Loucy (cell line): ENCODE results near the gene NRF1.
"Not testable (repeated sequence)": the region's sequence is repeated elsewhere in the genome, so short reads cannot be mapped to it uniquely, and the experiment has no call there.

Source experiments
- H2AFZ ChIP-seq: fragments of 200-600 bp; sonication (generic); 2 replicates; pipeline ENCODE4 v1.6.0; 2016; ENCODE audit warnings: antibody characterized with exemption, mild to moderate bottlenecking, low read length, moderate library complexity
- H3F3A ChIP-seq: fragments of 200-600 bp; 2 replicates; pipeline ENCODE4 v1.6.0; 2016; ENCODE audit warnings: antibody characterized with exemption, low read depth, mild to moderate bottlenecking
- H3K27me3 ChIP-seq: fragments of 200-600 bp; sonication (generic); 2 replicates; pipeline ENCODE4 v1.6.1; 2014; ENCODE audit warnings: low read length, mild to moderate bottlenecking; ENCODE audit not compliant: insufficient read depth, poor library complexity, severe bottlenecking
- H3K36me3 ChIP-seq: fragments of 200-600 bp; sonication (generic); 2 replicates; pipeline ENCODE4 v1.6.1; 2016; ENCODE audit warnings: low read length; ENCODE audit not compliant: insufficient read depth
- H3K4me1 ChIP-seq: fragments of 200-600 bp; sonication (generic); 2 replicates; pipeline ENCODE4 v1.5.1; 2014; ENCODE audit warnings: low read length, mild to moderate bottlenecking; ENCODE audit not compliant: insufficient read depth, poor library complexity, severe bottlenecking
- H3K4me2 ChIP-seq: fragments of 200-600 bp; sonication (generic); 2 replicates; pipeline ENCODE4 v1.6.0; 2014; ENCODE audit warnings: antibody characterized with exemption, low read length, low read depth, mild to moderate bottlenecking; ENCODE audit not compliant: poor library complexity, severe bottlenecking
- H3K4me3 ChIP-seq: fragments of 200-600 bp; sonication (generic); 2 replicates; pipeline ENCODE4 v1.5.1; 2014; ENCODE audit warnings: low read length, mild to moderate bottlenecking, mixed read lengths; ENCODE audit not compliant: poor library complexity, severe bottlenecking
- H3K79me2 ChIP-seq: fragments of 200-600 bp; sonication (generic); 2 replicates; pipeline ENCODE4 v1.6.1; 2014; ENCODE audit warnings: low read length; ENCODE audit not compliant: insufficient read depth
- H3K9ac ChIP-seq: fragments of 200-600 bp; sonication (generic); 2 replicates; pipeline ENCODE4 v1.6.0; 2014; ENCODE audit warnings: mild to moderate bottlenecking, low read depth, low read length, moderate library complexity; ENCODE audit not compliant: poor library complexity, severe bottlenecking
- H3K9me2 ChIP-seq: fragments of 200-600 bp; sonication (generic); replicated peaks from 2 replicates; pipeline ENCODE4 v1.6.1; 2016; ENCODE audit warnings: low read depth, low read length, mixed read lengths
- H3K9me3 ChIP-seq: fragments of 200-600 bp; sonication (generic); 2 replicates; pipeline ENCODE4 v1.6.1; 2014; ENCODE audit warnings: mild to moderate bottlenecking, antibody characterized with exemption, low read length, low read depth; ENCODE audit not compliant: insufficient read depth
- H4K20me1 ChIP-seq: fragments of 200-600 bp; sonication (generic); 2 replicates; pipeline ENCODE4 v1.6.0; 2014; ENCODE audit warnings: antibody characterized with exemption, low read length, mild to moderate bottlenecking; ENCODE audit not compliant: insufficient read depth, poor library complexity, severe bottlenecking
- EZH2phosphoT487 ChIP-seq: fragments of 200-600 bp; IDR thresholded peaks from 2 replicates; pipeline ENCODE4 v1.6.1; 2018; ENCODE audit warnings: antibody characterized with exemption, mild to moderate bottlenecking, moderate library complexity, borderline replicate concordance
- TF ChIP-seq, protein P1 (sequence below): fragments of 200-600 bp; sonication (generic); conservative IDR thresholded peaks from 2 replicates; pipeline ENCODE4 v1.5.1; 2014; ENCODE audit warnings: mild to moderate bottlenecking, antibody characterized with exemption, low read length

NRF1 gene

DNA sequence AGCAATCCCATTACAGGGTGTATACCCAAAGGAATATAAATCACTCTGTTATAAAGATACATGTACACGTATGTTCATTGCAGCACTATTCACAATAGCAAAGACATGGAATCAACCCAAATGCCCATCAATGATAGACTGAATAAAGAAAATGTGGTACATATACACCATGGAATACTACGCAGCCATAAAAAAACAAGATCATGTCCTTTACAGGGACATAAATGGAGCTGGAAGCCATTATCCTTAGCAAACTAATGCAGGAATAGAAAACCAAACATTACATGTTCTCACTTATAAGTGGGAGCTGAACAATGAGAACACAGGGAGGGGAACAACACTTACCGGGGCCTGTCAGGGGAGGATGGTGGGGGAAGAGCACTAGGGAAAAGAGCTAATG, 7.5 kb upstream of the NRF1 start:
- not testable (repeated sequence) for H3F3A ChIP-seq, H3K36me3 ChIP-seq, H3K4me3 ChIP-seq, H2AFZ ChIP-seq, H3K9me3 ChIP-seq, H3K79me2 ChIP-seq, H3K9ac ChIP-seq, H3K4me1 ChIP-seq, H3K27me3 ChIP-seq, H4K20me1 ChIP-seq, H3K4me2 ChIP-seq, H3K9me2 ChIP-seq

- Histone ChIP-seq H4K20me1 (no peaks in the 10 kb centered on the region), H2AFZ (no peak overlapping the region), H3K9me2 (no peaks in the 10 kb centered on the region), H3F3A (peaks cover 10% of the 10 kb centered on the region; the same call in 1 of the 2 replicates), H3K4me3 (no peak overlapping the region), H3K9me3 (no peaks in the 10 kb centered on the region), H3K9ac (no peak overlapping the region), H3K27me3 (no peaks in the 10 kb centered on the region), H3K36me3 (no peaks in the 10 kb centered on the region), H3K4me1 (peaks cover 8% of the 10 kb centered on the region), H3K4me2 (no peak overlapping the region), H3K79me2 (peaks cover 9% of the 10 kb centered on the region)
- TF ChIP-seq, protein P1, sequence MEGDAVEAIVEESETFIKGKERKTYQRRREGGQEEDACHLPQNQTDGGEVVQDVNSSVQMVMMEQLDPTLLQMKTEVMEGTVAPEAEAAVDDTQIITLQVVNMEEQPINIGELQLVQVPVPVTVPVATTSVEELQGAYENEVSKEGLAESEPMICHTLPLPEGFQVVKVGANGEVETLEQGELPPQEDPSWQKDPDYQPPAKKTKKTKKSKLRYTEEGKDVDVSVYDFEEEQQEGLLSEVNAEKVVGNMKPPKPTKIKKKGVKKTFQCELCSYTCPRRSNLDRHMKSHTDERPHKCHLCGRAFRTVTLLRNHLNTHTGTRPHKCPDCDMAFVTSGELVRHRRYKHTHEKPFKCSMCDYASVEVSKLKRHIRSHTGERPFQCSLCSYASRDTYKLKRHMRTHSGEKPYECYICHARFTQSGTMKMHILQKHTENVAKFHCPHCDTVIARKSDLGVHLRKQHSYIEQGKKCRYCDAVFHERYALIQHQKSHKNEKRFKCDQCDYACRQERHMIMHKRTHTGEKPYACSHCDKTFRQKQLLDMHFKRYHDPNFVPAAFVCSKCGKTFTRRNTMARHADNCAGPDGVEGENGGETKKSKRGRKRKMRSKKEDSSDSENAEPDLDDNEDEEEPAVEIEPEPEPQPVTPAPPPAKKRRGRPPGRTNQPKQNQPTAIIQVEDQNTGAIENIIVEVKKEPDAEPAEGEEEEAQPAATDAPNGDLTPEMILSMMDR: no peak
- TF ChIP-seq EZH2phosphoT487: no peak
These were observed 6.6 kb upstream of the NRF1 start for GRCh38 chr7:129604713-129605437.

DNA sequence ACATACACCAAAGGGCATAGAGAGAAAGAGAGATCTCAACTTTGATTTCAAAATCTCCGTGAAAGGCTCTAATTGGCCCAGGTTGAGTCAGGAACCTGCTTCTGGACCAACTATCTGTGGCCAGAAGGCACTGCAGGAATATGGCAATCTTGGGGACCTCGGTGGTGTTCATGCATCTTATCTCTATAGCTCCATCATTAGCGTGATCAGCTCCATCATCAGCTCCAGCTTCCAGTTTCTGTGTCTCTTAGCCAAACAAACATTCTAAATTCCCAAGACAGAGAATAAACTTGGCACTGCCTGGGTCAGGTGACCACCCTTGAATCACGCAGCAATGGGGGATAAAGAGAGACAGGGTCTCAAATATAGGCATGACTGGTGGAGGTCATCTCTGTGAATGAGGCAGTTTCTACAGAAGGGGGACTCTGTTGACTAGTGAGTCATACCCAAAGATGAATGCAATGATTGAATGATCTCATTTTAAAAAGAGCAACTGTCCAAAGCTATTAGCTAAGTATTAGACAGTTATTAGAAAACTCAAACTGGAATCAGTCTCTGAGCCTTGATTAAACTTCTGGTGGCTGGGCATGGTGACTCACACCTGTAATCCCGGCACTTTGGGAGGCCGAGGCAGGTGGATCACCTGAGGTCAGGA, 5.4 kb upstream of the NRF1 start:
- no peaks in the 10 kb centered on the region for H3K27me3 ChIP-seq
- H4K20me1 ChIP-seq: peaks cover 4% of the 10 kb centered on the region
- H3F3A ChIP-seq: peaks cover 10% of the 10 kb centered on the region; the same call in 1 of the 2 replicates
- no peaks in the 10 kb centered on the region for H3K9me3 ChIP-seq
- H3K4me2 ChIP-seq: no peak overlapping the region
- no peak overlapping the region for H3K9ac ChIP-seq
- no peak overlapping the region for H2AFZ ChIP-seq
- TF ChIP-seq EZH2phosphoT487: no peak
- TF ChIP-seq, protein P1: no peak
- peaks cover 17% of the 10 kb centered on the region for H3K4me1 ChIP-seq
- no peaks in the 10 kb centered on the region for H3K9me2 ChIP-seq
- H3K4me3 ChIP-seq: no peak overlapping the region
- H3K79me2 ChIP-seq: peaks cover 21% of the 10 kb centered on the region
- H3K36me3 ChIP-seq: no peaks in the 10 kb centered on the region
